Measurements from ENCODE around the gene RFX7. TPM values are rescaled to one million over a fixed set of nuclear protein-coding genes. Genes with fewer than 3 reads are reported as not detected.

RFX7 gene
- total and polyA plus RNA-seq, 4 experiments from 2014 or later: 0.30 to 37.5 (median 19.7) TPM

DNA sequence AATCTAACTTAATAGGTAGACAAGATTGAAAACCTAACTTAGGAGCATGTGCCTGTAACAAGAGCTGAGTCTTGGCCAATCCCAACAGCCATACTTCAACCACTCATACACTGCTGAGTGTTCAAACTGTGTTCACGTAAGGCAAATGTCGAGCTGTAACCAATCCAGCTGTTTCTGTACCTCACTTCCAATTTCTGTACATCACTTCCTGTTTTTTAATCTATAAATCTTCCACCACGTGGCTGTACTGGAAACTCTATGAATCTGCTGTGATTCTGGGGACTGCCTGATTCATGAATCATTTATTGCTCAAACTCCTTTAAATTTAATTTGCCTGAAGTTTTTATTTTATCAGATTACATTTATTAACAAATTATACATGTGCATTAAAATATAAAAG lies 205.7 kb downstream of the RFX7 start:
- H3K9me3 ChIP-seq (ENCODE audit: control insufficient read depth in 1 of 2, low read length in 2 of 2): no peaks in the 10 kb centered on the region
- DNase-seq: peak; percentile 38 to 60 (median 46)
- no peak overlapping the region for H3K4me3 ChIP-seq (ENCODE audit: low read length in 2 of 2)
- CTCF ChIA-PET (ENCODE audit: partially characterized antibody): interaction anchor here (0.6 to 1.5 kb wide), 2 partner anchors 16 to 149 kb away, joined by 3 to 5 read pairs; no protein-coding TSS in a partner anchor
- intact Hi-C loops (cut with micrococcal nuclease): no loop called here
- no peaks in the 10 kb centered on the region for H3K36me3 ChIP-seq (ENCODE audit: insufficient read depth, low read length)
- H3K27me3 ChIP-seq (ENCODE audit: insufficient read depth, low read length): no peaks in the 10 kb centered on the region
- H3K9me3 Mint-ChIP-seq: peaks cover 0 to 2% (median 0%) of the 10 kb centered on the region in 8 donors
- POLR2A ChIA-PET (ENCODE audit: partially characterized antibody): no interaction called here
- H3K27ac Mint-ChIP-seq: peak overlapping the region in 6 of 7 donors; percentile 27 to 77 (median 52)
- no peaks in the 10 kb centered on the region for H3K27me3 Mint-ChIP-seq
- H3K4me1 Mint-ChIP-seq: peaks cover 16 to 37% (median 29%) of the 10 kb centered on the region in 4 donors
- peak overlapping the region in 1 of 8 donors; percentile 2 for H3K4me3 Mint-ChIP-seq
- H3K27ac ChIP-seq (ENCODE audit: low read depth, low read length): no peak overlapping the region
- peaks cover 32% of the 10 kb centered on the region for H3K4me1 ChIP-seq (ENCODE audit: insufficient read depth, low read length)
- H3K36me3 Mint-ChIP-seq: peaks cover 1 to 3% of the 10 kb centered on the region in 2 donors

Other genes starting within 250 kb of the RFX7 start
- 1 to 10 TPM; 2.2 to 2.3 TPM for gene TEX9, start 121.5 kb upstream of the RFX7 start, total RNA-seq
- gene TEX9, start 121.5 kb upstream of the RFX7 start, polyA plus RNA-seq: under 1 TPM in 1 of 2 donors, not detected in 1; 0.37 TPM
- gene MNS1, start 221.3 kb upstream of the RFX7 start, total RNA-seq: not detected
- gene MNS1, start 221.3 kb upstream of the RFX7 start, polyA plus RNA-seq: not detected

All from CD4-positive, alpha-beta memory T cell (primary cell).